GM18867 (cell line): Measurements from ENCODE around the gene KRTAP6-3.

Source experiments
- ATAC-seq: cut with Tn5 transposase; IDR thresholded peaks from one replicate; pipeline ENCODE4 v1.9.1; 2021; ENCODE audit warnings: mild to moderate bottlenecking, moderate library complexity; ENCODE audit not compliant: unreplicated experiment

KRTAP6-3 gene, protein sequence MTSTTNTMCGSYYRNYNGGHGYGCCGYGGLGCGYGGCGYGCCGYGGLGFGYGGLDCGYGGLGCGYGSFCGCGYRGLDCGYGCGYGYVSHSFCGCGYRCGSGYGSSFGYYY

GRCh38 chr21:30592140-30592539 lies at the start of gene KRTAP6-3:
Gene KRTAP6-3, plus strand, starts transcription at chr21:30592440. Its CDS starts 6 bp downstream, at chr21:30592446.
- no peak for ATAC-seq

DNA sequence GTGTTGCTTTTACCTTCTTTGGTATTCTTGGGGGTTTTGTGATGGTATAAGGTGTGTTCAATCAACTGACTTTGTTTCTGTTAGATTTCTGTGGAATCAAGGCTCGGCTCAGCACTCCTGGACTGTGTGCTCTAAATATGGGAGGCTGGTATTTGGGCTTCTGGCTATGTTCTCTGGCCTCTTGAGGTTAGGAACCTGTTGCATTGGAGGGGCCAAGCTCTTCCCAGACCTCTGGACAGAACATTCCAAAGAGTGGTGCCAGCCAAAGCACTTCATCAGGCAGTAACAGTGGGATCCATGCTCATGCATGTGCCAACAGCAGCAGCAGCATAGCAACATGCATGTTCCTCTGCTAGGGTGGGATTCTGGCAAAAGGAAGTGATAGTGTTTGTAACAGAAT lies 39.5 kb upstream of the KRTAP6-3 start:
- no peak for ATAC-seq

- ATAC-seq, result no peak
Observed at GRCh38 chr21:30555095-30555494, 37.1 kb upstream of the KRTAP6-3 start.

- ATAC-seq, result no peak
Observed at GRCh38 chr21:30561264-30561895, 30.9 kb upstream of the KRTAP6-3 start, which contains the start of gene KRTAP19-7. Gene KRTAP19-7, minus strand, starts transcription at chr21:30561314. Its CDS starts 25 bp downstream, at chr21:30561289.

- no peak for ATAC-seq
Observed at GRCh38 chr21:30561957-30562356, 30.3 kb upstream of the KRTAP6-3 start.

GRCh38 chr21:30563072-30563471 lies 29.2 kb upstream of the KRTAP6-3 start:
- no peak for ATAC-seq

GRCh38 chr21:30563630-30564029 lies 28.6 kb upstream of the KRTAP6-3 start:
- ATAC-seq, result no peak

GRCh38 chr21:30567617-30568016 lies 24.6 kb upstream of the KRTAP6-3 start:
- no peak for ATAC-seq

DNA sequence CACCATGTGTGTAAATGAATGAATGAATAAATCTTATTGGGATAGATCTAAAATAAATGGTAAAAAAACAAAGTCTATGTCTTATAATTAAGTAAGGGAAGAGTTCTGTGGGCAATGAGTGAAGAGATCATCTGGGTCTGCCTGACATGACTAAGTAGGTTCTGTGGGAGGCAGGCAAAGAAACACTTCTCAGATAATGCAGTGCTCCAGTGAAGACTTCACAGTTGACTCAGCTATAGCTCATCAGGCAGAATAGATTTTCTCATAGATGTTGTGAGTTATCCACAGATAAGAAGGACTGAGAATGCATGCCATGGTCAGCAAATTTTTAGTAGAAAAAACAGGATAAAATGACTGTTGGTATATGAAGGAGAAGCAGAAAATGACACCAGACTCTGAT lies 14.5 kb upstream of the KRTAP6-3 start:
- ATAC-seq, result no peak

DNA sequence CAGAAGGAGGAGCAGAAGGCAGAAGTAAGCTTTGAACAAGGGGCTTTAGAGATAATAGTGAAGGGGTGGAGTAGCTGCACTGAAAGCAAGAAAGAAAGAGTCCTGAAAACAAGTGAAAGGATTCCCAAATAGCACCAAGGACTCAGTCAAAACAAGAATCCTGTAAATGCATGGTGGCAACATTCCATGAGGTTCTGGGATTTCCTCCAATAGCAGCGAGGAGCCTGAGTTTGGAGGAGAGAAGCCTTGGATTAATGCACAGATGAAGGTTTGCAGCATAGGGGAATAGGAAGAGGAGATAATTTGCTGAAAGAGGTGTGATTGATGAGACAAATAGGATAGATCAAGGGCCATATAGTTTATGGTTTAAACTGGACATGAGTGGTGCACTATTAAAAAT lies 12.9 kb upstream of the KRTAP6-3 start:
- ATAC-seq, result no peak

DNA sequence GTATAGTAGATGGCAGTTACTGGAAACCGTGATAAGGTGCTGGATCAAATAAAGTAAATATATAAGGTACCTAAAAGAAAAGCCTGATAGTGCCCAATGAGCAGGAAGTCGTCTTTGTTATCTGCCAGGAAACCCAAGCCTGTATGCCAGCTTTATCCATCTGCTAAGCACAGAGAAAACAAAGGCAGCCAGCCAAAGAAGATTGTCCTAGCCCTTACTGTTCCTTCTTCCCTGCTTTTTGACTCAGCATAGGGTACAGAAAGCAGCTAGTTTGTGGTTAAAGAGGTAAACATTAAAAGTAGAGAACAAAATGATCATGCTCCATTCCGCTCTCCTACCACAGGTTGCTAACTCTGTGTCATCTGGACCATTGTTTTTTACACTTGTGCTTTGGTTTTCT lies 12.1 kb upstream of the KRTAP6-3 start:
- no peak for ATAC-seq

DNA sequence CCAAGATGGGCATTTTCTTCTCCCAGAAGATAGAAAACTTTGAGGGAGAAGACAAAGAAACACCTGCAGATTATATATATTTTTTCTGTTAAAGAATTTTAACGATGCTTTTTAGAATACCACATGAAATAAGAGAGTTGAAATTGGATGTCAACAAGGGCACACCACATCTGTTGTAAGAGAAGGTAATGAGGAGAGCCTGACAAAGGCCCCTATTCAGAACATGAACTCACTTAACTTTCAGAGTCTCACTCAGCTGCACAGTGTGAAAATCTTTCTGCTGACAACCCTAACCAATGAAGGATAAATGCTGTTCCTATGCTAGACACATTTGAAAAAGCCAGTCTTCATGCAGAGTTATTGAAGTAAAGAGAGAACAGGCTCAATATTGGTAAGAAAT lies 9.4 kb upstream of the KRTAP6-3 start:
- ATAC-seq, result no peak

GRCh38 chr21:30590297-30590696 lies 1.9 kb upstream of the KRTAP6-3 start, which contains the start of gene KRTAP22-2:
Gene KRTAP22-2, minus strand, starts transcription at chr21:30590397.
- no peak for ATAC-seq

GRCh38 chr21:30598802-30599201 lies 6.6 kb downstream of the KRTAP6-3 start, which contains the start of gene KRTAP6-2:
Gene KRTAP6-2, minus strand, starts transcription at chr21:30598902. Its CDS starts 28 bp downstream, at chr21:30598874.
- ATAC-seq, result no peak

- ATAC-seq, result no peak
Observed at GRCh38 chr21:30600787-30601186, 8.5 kb downstream of the KRTAP6-3 start, which contains the start of gene KRTAP22-1. Gene KRTAP22-1, plus strand, starts transcription at chr21:30601087.

DNA sequence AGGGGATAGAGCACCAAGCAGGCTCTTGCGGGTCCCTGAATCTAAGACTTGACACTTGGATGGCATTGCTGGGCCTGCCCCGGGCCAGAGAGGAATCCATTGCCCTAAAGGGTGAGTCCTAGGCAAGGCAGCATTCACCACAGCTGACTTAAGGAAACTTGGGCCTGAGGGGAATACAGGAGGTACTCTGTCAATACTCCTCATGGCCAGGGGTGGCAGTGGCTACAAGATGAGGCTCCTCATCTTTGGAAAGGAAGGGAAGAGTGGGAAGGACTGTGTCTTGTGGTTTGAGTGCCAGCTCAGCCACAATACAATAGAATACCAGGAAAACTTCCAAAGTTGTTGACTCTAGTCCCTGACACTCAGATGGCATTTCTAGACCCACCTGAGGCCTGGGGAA lies 13.7 kb downstream of the KRTAP6-3 start:
- no peak for ATAC-seq

GRCh38 chr21:30612132-30612531 lies 19.9 kb downstream of the KRTAP6-3 start:
- ATAC-seq, result no peak

GRCh38 chr21:30613836-30614235 lies 21.6 kb downstream of the KRTAP6-3 start, which contains the start of gene KRTAP6-1:
Gene KRTAP6-1, minus strand, starts transcription at chr21:30613930. Its CDS starts 26 bp downstream, at chr21:30613904.
- no peak for ATAC-seq

DNA sequence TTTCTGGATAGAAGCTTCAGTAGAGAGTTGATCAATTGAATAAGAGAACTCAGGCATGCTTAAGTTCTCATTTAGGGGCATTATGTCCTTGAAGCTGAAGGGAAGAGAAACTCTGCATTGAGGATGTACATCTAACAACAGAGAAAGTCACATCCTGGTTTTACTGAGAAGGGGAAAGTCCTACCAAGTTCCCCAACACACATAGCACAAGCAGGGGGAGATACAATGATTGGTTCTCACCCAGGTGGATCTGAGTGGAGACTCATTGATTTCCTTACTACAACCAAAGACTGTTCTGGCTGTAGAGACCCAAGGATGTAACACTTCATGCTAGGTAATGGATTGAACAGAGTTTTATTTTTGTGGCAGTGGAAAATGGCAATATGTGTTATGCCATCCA lies 23.0 kb downstream of the KRTAP6-3 start:
- ATAC-seq, result no peak

GRCh38 chr21:30616125-30616524 lies 23.9 kb downstream of the KRTAP6-3 start, which contains the start of gene KRTAP20-1:
Gene KRTAP20-1, plus strand, starts transcription at chr21:30616425. Its CDS starts 30 bp downstream, at chr21:30616455.
- ATAC-seq, result no peak

DNA sequence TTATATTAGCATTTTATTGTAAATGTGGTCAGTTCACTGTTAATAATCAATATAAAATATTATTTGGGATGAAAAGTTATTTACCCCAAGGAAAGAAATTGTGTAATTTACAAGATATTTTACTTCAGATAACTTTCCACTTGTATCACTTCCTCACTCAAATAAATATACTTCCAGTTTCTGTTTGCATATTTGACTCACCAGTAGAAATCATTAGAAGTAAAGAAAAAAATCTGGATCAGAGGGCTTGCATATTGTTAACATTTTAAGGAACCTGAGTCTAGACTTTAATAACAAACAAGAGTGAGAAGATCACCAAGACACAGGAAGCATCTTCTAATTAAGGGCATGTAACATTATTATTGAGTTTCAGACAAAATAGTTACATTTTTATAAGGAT lies 27.8 kb downstream of the KRTAP6-3 start:
- no peak for ATAC-seq

- ATAC-seq, result no peak
Observed at GRCh38 chr21:30620522-30620921, 28.3 kb downstream of the KRTAP6-3 start, which contains the start of gene KRTAP20-4. Gene KRTAP20-4, plus strand, starts transcription at chr21:30620627.
